HepG2 (cell line): ENCODE measurements around the gene KCNT2. TPM values are rescaled to one million over a fixed set of nuclear protein-coding genes. Genes with fewer than 3 reads are reported as not detected.

ENCODE experiments used
- ATAC-seq: fragments of 200-7000 bp; cut with Tn5 transposase; 3 replicates; pipeline ENCODE4 v1.9.1; 2020; ENCODE audit warnings: mild to moderate bottlenecking, moderate library complexity
- BruUV-seq: library from RNA; stranded (reverse); fragments of 400-500 nt; replicated peaks from 2 replicates; lab custom pipeline; 2021; lab: Mats Ljungman, UMichigan
- CTCF ChIA-PET: fragments of 300-600 bp; formaldehyde crosslinking; extraction: SDS; loops from one replicate; lab custom pipeline; 2021; ENCODE audit warnings: low total read pairs, inconsistent platforms, low intra/inter-chr PET ratio; lab: Yijun Ruan, JAX
- POLR2A ChIA-PET: fragments of 350-600 bp; sonication (Branson Sonifier 250); formaldehyde crosslinking; loops from one replicate; lab custom pipeline; 2020; ENCODE audit warnings: antibody characterized with exemption, inconsistent platforms; lab: Yijun Ruan, JAX
- DNase-seq: peaks from one replicate; pipeline ENCODE4 v3.0.0-alpha.2; 2015; ENCODE audit warnings: low spot score
- FAIRE-seq: peaks from 3 replicates; lab custom pipeline; 2011; peaks lifted over from hg19 to GRCh38; lab: Jason Lieb, UNC
- H2AFZ ChIP-seq: one replicate; pipeline ENCODE4 v1.6.1; 2011; ENCODE audit warnings: low read length, inconsistent platforms
- H3K27ac ChIP-seq: fragments of 300-600 bp; 3 replicates; pipeline ENCODE4 v1.8.0; 2011; ENCODE audit warnings: mixed run types, mild to moderate bottlenecking, mixed read lengths, low read length, inconsistent platforms; ENCODE audit not compliant: insufficient read depth; ENCODE audit errors: extremely low read length
- H3K27me3 ChIP-seq, 2 experiments: fragments of 200-600 bp in 1 of 2; 2 replicates in 1 of 2; 3 replicates in 1 of 2; pipeline versions ENCODE4 v1.6.0 to v1.8.0; 2011; ENCODE audit warnings: low read length in 2 of 2, mild to moderate bottlenecking in 2 of 2, moderate library complexity in 2 of 2, inconsistent platforms in 1 of 2; ENCODE audit not compliant: insufficient read depth in 2 of 2, control insufficient read depth in 1 of 2
- H3K36me3 ChIP-seq, 2 experiments: fragments of 200-600 bp in 1 of 2; replicated peaks in 1 of 2; 2 replicates in 1 of 2; 3 replicates in 1 of 2; pipeline versions ENCODE4 v1.5.1 to v1.8.0; 2011; ENCODE audit warnings: low read length in 2 of 2, inconsistent platforms in 1 of 2; ENCODE audit not compliant: insufficient read depth in 2 of 2, control insufficient read depth in 1 of 2
- H3K4me1 ChIP-seq: 2 replicates; pipeline ENCODE4 v1.5.1; 2012; ENCODE audit warnings: low read length, inconsistent platforms; ENCODE audit not compliant: insufficient read depth
- H3K4me2 ChIP-seq: 2 replicates; pipeline ENCODE4 v1.6.0; 2011; ENCODE audit warnings: low read depth, low read length, inconsistent platforms
- H3K4me3 ChIP-seq, 3 experiments: fragments of 200-600 bp in 1 of 3; sonication (generic), shearing (Covaris generic) in 1 of 3; replicated peaks in 1 of 3; 2 replicates each; pipeline ENCODE4 v1.5.1; 2011 to 2016; ENCODE audit warnings: low read length in 3 of 3, inconsistent platforms in 2 of 3, low read depth in 2 of 3, mild to moderate bottlenecking in 2 of 3, control low read depth in 1 of 3, mixed read lengths in 1 of 3; ENCODE audit not compliant: insufficient read depth in 1 of 3
- H3K79me2 ChIP-seq: one replicate; pipeline ENCODE4 v1.6.1; 2011; ENCODE audit warnings: low read length, inconsistent platforms; ENCODE audit not compliant: insufficient read depth
- H3K9ac ChIP-seq: 2 replicates; pipeline ENCODE4 v1.6.0; 2011; ENCODE audit warnings: mild to moderate bottlenecking, low read depth, low read length, inconsistent platforms; ENCODE audit not compliant: insufficient read depth
- H3K9me3 ChIP-seq: 2 replicates; pipeline ENCODE4 v1.5.1; 2012; ENCODE audit warnings: mild to moderate bottlenecking, low read length
- H4K20me1 ChIP-seq: 2 replicates; pipeline ENCODE4 v1.6.0; 2011; ENCODE audit warnings: inconsistent platforms, mild to moderate bottlenecking, low read length, moderate library complexity; ENCODE audit not compliant: insufficient read depth
- ATAD3A ChIP-seq: sonication (generic); formaldehyde crosslinking; IDR thresholded peaks from 2 replicates; pipeline ENCODE4 v1.4.0; 2020; ENCODE audit warnings: missing genetic modification reagents
- CHCHD3 ChIP-seq: sonication (generic); formaldehyde crosslinking; IDR thresholded peaks from 2 replicates; pipeline ENCODE4 v1.8.0; 2022; ENCODE audit warnings: mild to moderate bottlenecking, missing genetic modification reagents, moderate library complexity
- FOSL2 ChIP-seq: sonication (generic); formaldehyde crosslinking; IDR thresholded peaks from 2 replicates; pipeline ENCODE4 v1.4.0; 2020; ENCODE audit warnings: missing genetic modification reagents
- GABPA ChIP-seq, 2 experiments: IDR thresholded peaks; 2 replicates each; pipeline ENCODE4 v1.6.1; 2011 to 2016; ENCODE audit warnings: low read depth in 2 of 2, low read length in 1 of 2, missing biosample characterization in 1 of 2, missing genetic modification characterization in 1 of 2
- IKZF4 ChIP-seq: sonication (generic); formaldehyde crosslinking; IDR thresholded peaks from 2 replicates; pipeline ENCODE4 v1.5.1; 2020; ENCODE audit warnings: borderline replicate concordance, mild to moderate bottlenecking, low read depth, missing genetic modification reagents; ENCODE audit errors: not compliant biosample characterization
- MAFG ChIP-seq: sonication (generic); formaldehyde crosslinking; IDR thresholded peaks from 2 replicates; pipeline ENCODE4 v1.5.1; 2020; ENCODE audit warnings: mild to moderate bottlenecking, missing genetic modification reagents
- MXD4 ChIP-seq: IDR thresholded peaks from 2 replicates; pipeline ENCODE4 v1.6.1; 2016; ENCODE audit warnings: mild to moderate bottlenecking, missing biosample characterization, missing genetic modification reagents
- REL ChIP-seq: sonication (generic); formaldehyde crosslinking; conservative IDR thresholded peaks from 2 replicates; pipeline ENCODE4 v1.8.0; 2022; ENCODE audit warnings: mild to moderate bottlenecking, missing genetic modification reagents, moderate library complexity
- TMF1 ChIP-seq: sonication (generic); formaldehyde crosslinking; IDR thresholded peaks from 2 replicates; pipeline ENCODE4 v1.8.1; 2022; ENCODE audit warnings: low read depth, missing genetic modification reagents
- ZNF430 ChIP-seq: sonication (generic); formaldehyde crosslinking; IDR thresholded peaks from 2 replicates; pipeline ENCODE4 v1.9.0; 2021; ENCODE audit warnings: mild to moderate bottlenecking, missing genetic modification reagents
- ZNF563 ChIP-seq: sonication (generic); formaldehyde crosslinking; IDR thresholded peaks from 2 replicates; pipeline ENCODE4 v1.8.0; 2022; ENCODE audit warnings: mild to moderate bottlenecking, moderate library complexity, missing genetic modification reagents
- ZNF777 ChIP-seq: sonication (generic); formaldehyde crosslinking; IDR thresholded peaks from 2 replicates; pipeline ENCODE4 v1.4.0; 2020; ENCODE audit warnings: missing genetic modification reagents
- ZNF841 ChIP-seq: sonication (generic); formaldehyde crosslinking; IDR thresholded peaks from 2 replicates; pipeline ENCODE4 v1.8.1; 2023; ENCODE audit warnings: missing genetic modification reagents, borderline replicate concordance
- ZZZ3 ChIP-seq: sonication (generic); formaldehyde crosslinking; IDR thresholded peaks from 2 replicates; pipeline ENCODE4 v1.4.0; 2020; ENCODE audit warnings: missing genetic modification reagents, mild to moderate bottlenecking, borderline replicate concordance
- in situ Hi-C: cut with HindIII; loops from 2 replicates; pipeline ENCODE4 v1.10.0; 2017; ENCODE audit warnings: low pct_unique_long_range_greater_than_20kb; ENCODE audit not compliant: extremely low pct_ligation_motif_present
- intact Hi-C: fragments of 100-400 bp; cut with micrococcal nuclease; formaldehyde crosslinking; loops from one replicate; pipeline ENCODE4 v1.10.0; 2022; ENCODE audit not compliant: unreplicated experiment
- polyA plus RNA-seq, 8 experiments: library from polyadenylated mRNA; depleted of rRNA in 3 of 8; stranded (reverse) in 7 of 8; unstranded in 1 of 8; fragments of >200 nt; fragmentation: Illumina TruSeq in 4 of 8; extraction: Trizol in 4 of 8; gene quantifications; 2 replicates each; pipeline versions ENCODE4 v1.2.1 to v1.2.3, GENCODE V29; 2011 to 2016; ENCODE audit warnings: low read depth in 4 of 8, missing spikeins in 1 of 8, mixed read lengths in 1 of 8; ENCODE audit not compliant: insufficient read depth in 1 of 8
- total RNA-seq, 5 experiments: library from RNA; depleted of rRNA; stranded (reverse); fragments of >200 nt; fragmentation: Illumina TruSeq; extraction: Trizol; gene quantifications; 2 replicates each; pipeline ENCODE4 v1.2.3, GENCODE V29; 2016; ENCODE audit warnings: low read depth in 1 of 5
- TF ChIP-seq, protein P1 (sequence below): sonication (generic); formaldehyde crosslinking; IDR thresholded peaks from 2 replicates; pipeline ENCODE4 v1.4.0; 2020; ENCODE audit warnings: missing genetic modification reagents, mild to moderate bottlenecking, borderline replicate concordance
- TF ChIP-seq, protein P2 (sequence below): sonication (generic); formaldehyde crosslinking; conservative IDR thresholded peaks from 2 replicates; pipeline ENCODE4 v1.5.0; 2020; ENCODE audit warnings: missing genetic modification reagents
- TF ChIP-seq, protein P3 (sequence below): sonication (generic); formaldehyde crosslinking; IDR thresholded peaks from 2 replicates; pipeline ENCODE4 v1.5.0; 2020; ENCODE audit warnings: mild to moderate bottlenecking, missing genetic modification reagents, moderate library complexity
- TF ChIP-seq, protein P4 (sequence below): sonication (generic); formaldehyde crosslinking; IDR thresholded peaks from 2 replicates; pipeline ENCODE4 v1.8.0; 2022; ENCODE audit warnings: mild to moderate bottlenecking, missing genetic modification reagents; ENCODE audit not compliant: insufficient replicate concordance

The KCNT2 gene
- total and polyA plus RNA-seq, 2 of the 13 experiments (the other 11 are each of a cell fraction or from before 2014, with no cell fraction given): not detected

DNA sequence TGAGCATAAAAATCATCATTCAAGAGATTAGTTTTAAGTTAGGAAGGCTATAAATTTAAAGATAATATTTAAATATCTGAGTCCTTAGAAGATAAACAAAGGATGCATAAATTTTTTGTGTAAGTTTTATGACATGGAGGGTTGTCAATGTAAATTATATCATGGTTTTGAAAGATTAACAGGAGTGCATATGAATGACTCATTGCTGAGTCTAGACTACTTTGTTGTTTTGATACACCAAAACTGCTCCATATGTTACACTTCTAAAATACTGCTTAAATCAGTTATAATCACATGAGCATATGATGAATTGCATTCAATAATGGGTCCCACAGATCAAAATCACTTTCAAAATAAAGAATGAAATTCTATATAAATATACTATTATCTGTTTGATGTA lies 312.5 kb downstream of the KCNT2 start:
- no peak overlapping the region for H3K27ac ChIP-seq
- H3K27me3 ChIP-seq: no peaks in the 10 kb centered on the region
- no TSS peak for BruUV-seq
- TF ChIP-seq MXD4 (CRISPR knock-in tag) (no peak), ATAD3A (CRISPR knock-in tag) (no peak), ZNF841 (no peak), FOSL2 (CRISPR knock-in tag) (no peak), ZNF430 (CRISPR knock-in tag) (no peak), IKZF4 (CRISPR knock-in tag) (no peak), ZNF563 (CRISPR knock-in tag) (no peak), ZNF777 (CRISPR knock-in tag) (no peak), CHCHD3 (CRISPR knock-in tag) (no peak), ZZZ3 (CRISPR knock-in tag) (no peak), REL (CRISPR knock-in tag) (no peak), MAFG (CRISPR knock-in tag) (no peak), TMF1 (CRISPR knock-in tag) (no peak), GABPA (IDR thresholded peaks at IDR 0.05; ENCODE audit: low read depth, low read length) (no peak), GABPA (CRISPR knock-in tag; IDR thresholded peaks at IDR 0.05; ENCODE audit: low read depth) (no peak)
- TF ChIP-seq, protein P1, sequence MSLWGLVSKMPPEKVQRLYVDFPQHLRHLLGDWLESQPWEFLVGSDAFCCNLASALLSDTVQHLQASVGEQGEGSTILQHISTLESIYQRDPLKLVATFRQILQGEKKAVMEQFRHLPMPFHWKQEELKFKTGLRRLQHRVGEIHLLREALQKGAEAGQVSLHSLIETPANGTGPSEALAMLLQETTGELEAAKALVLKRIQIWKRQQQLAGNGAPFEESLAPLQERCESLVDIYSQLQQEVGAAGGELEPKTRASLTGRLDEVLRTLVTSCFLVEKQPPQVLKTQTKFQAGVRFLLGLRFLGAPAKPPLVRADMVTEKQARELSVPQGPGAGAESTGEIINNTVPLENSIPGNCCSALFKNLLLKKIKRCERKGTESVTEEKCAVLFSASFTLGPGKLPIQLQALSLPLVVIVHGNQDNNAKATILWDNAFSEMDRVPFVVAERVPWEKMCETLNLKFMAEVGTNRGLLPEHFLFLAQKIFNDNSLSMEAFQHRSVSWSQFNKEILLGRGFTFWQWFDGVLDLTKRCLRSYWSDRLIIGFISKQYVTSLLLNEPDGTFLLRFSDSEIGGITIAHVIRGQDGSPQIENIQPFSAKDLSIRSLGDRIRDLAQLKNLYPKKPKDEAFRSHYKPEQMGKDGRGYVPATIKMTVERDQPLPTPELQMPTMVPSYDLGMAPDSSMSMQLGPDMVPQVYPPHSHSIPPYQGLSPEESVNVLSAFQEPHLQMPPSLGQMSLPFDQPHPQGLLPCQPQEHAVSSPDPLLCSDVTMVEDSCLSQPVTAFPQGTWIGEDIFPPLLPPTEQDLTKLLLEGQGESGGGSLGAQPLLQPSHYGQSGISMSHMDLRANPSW (CRISPR knock-in tag): no peak
- TF ChIP-seq, protein P2, sequence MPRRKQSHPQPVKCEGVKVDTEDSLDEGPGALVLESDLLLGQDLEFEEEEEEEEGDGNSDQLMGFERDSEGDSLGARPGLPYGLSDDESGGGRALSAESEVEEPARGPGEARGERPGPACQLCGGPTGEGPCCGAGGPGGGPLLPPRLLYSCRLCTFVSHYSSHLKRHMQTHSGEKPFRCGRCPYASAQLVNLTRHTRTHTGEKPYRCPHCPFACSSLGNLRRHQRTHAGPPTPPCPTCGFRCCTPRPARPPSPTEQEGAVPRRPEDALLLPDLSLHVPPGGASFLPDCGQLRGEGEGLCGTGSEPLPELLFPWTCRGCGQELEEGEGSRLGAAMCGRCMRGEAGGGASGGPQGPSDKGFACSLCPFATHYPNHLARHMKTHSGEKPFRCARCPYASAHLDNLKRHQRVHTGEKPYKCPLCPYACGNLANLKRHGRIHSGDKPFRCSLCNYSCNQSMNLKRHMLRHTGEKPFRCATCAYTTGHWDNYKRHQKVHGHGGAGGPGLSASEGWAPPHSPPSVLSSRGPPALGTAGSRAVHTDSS (CRISPR knock-in tag): no peak
- TF ChIP-seq, protein P3, sequence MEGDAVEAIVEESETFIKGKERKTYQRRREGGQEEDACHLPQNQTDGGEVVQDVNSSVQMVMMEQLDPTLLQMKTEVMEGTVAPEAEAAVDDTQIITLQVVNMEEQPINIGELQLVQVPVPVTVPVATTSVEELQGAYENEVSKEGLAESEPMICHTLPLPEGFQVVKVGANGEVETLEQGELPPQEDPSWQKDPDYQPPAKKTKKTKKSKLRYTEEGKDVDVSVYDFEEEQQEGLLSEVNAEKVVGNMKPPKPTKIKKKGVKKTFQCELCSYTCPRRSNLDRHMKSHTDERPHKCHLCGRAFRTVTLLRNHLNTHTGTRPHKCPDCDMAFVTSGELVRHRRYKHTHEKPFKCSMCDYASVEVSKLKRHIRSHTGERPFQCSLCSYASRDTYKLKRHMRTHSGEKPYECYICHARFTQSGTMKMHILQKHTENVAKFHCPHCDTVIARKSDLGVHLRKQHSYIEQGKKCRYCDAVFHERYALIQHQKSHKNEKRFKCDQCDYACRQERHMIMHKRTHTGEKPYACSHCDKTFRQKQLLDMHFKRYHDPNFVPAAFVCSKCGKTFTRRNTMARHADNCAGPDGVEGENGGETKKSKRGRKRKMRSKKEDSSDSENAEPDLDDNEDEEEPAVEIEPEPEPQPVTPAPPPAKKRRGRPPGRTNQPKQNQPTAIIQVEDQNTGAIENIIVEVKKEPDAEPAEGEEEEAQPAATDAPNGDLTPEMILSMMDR: no peak
- TF ChIP-seq, protein P4, sequence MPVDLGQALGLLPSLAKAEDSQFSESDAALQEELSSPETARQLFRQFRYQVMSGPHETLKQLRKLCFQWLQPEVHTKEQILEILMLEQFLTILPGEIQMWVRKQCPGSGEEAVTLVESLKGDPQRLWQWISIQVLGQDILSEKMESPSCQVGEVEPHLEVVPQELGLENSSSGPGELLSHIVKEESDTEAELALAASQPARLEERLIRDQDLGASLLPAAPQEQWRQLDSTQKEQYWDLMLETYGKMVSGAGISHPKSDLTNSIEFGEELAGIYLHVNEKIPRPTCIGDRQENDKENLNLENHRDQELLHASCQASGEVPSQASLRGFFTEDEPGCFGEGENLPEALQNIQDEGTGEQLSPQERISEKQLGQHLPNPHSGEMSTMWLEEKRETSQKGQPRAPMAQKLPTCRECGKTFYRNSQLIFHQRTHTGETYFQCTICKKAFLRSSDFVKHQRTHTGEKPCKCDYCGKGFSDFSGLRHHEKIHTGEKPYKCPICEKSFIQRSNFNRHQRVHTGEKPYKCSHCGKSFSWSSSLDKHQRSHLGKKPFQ: no peak
- no peaks in the 10 kb centered on the region for H4K20me1 ChIP-seq
- H3K36me3 ChIP-seq: no peaks in the 10 kb centered on the region
- DNase-seq: no peak
- H2AFZ ChIP-seq: no peak overlapping the region
- in situ Hi-C loops: no loop called here
- ChIA-PET POLR2A (no interaction called here), CTCF (no interaction called here)
- no peaks in the 10 kb centered on the region for H3K4me1 ChIP-seq
- no peak overlapping the region for H3K4me3 ChIP-seq
- intact Hi-C loops: no loop called here
- no peaks in the 10 kb centered on the region for H3K9me3 ChIP-seq
- no peak overlapping the region for H3K4me2 ChIP-seq
- FAIRE-seq: no peak
- H3K79me2 ChIP-seq: no peaks in the 10 kb centered on the region
- H3K9ac ChIP-seq: no peak overlapping the region
- no peak for ATAC-seq
